Hepatocyte (in vitro differentiated cells): ENCODE measurements around the gene SEC63. TPM values are rescaled to one million over a fixed set of nuclear protein-coding genes. Genes with fewer than 3 reads are reported as not detected.

Source experiments
- DNase-seq: peaks from one replicate; pipeline ENCODE4 v3.0.0-alpha.2; 2016; ENCODE audit warnings: low spot score
- H2AFZ ChIP-seq: fragments of 200-600 bp; sonication (generic); 2 replicates; pipeline ENCODE4 v1.6.0; 2016; ENCODE audit warnings: antibody characterized with exemption, mild to moderate bottlenecking
- H3K27ac ChIP-seq: fragments of 200-600 bp; sonication (generic); 2 replicates; pipeline ENCODE4 v1.5.1; 2016; ENCODE audit warnings: mild to moderate bottlenecking
- H3K27me3 ChIP-seq: fragments of 200-600 bp; sonication (generic); 2 replicates; pipeline ENCODE4 v1.6.1; 2016
- H3K36me3 ChIP-seq: fragments of 200-600 bp; sonication (generic); replicated peaks from 2 replicates; pipeline ENCODE4 v1.5.1; 2016; ENCODE audit warnings: low read depth; ENCODE audit not compliant: insufficient read depth
- H3K4me1 ChIP-seq: fragments of 200-600 bp; sonication (generic); 2 replicates; pipeline ENCODE4 v1.5.1; 2016; ENCODE audit warnings: mild to moderate bottlenecking, moderate library complexity; ENCODE audit not compliant: insufficient read depth
- H3K4me2 ChIP-seq: fragments of 200-600 bp; sonication (generic); 2 replicates; pipeline ENCODE4 v1.6.0; 2016
- H3K4me3 ChIP-seq: fragments of 200-600 bp; sonication (generic); 2 replicates; pipeline ENCODE4 v1.5.1; 2016; ENCODE audit warnings: mild to moderate bottlenecking
- H3K79me2 ChIP-seq: fragments of 200-600 bp; sonication (generic); 2 replicates; pipeline ENCODE4 v1.6.0; 2017; ENCODE audit warnings: mild to moderate bottlenecking
- H3K9me2 ChIP-seq: fragments of 200-600 bp; sonication (generic); replicated peaks from 2 replicates; pipeline ENCODE4 v1.6.0; 2017; ENCODE audit warnings: mild to moderate bottlenecking; ENCODE audit not compliant: insufficient read depth
- H3K9me3 ChIP-seq: fragments of 200-600 bp; sonication (generic); 2 replicates; pipeline ENCODE4 v1.5.1; 2016; ENCODE audit warnings: low read depth, mild to moderate bottlenecking
- H4K20me1 ChIP-seq: fragments of 200-600 bp; sonication (generic); 2 replicates; pipeline ENCODE4 v1.6.0; 2016; ENCODE audit warnings: mild to moderate bottlenecking; ENCODE audit not compliant: insufficient read depth, poor library complexity, severe bottlenecking
- CTCF ChIP-seq: fragments of 200-600 bp; sonication (generic); IDR thresholded peaks from 2 replicates; pipeline ENCODE4 v1.5.1; 2016; ENCODE audit warnings: antibody characterized with exemption, mild to moderate bottlenecking; ENCODE audit not compliant: poor library complexity
- EZH2 ChIP-seq: fragments of 200-600 bp; sonication (generic); IDR thresholded peaks from 2 replicates; pipeline ENCODE4 v1.6.1; 2016; ENCODE audit warnings: antibody characterized with exemption, mild to moderate bottlenecking, borderline replicate concordance
- EZH2phosphoT487 ChIP-seq: fragments of 200-600 bp; sonication (generic); IDR thresholded peaks from one replicate; pipeline ENCODE4 v1.6.1; 2018; ENCODE audit warnings: antibody characterized with exemption, mild to moderate bottlenecking, low read depth, moderate library complexity; ENCODE audit not compliant: unreplicated experiment, severe bottlenecking
- WGBS: methylation state at CpG from one replicate; pipeline ENCODE4 v1.1.6; 2016; ENCODE audit warnings: low lambda C conversion rate; ENCODE audit errors: missing lambda C conversion rate; 5-methylcytosine and 5-hydroxymethylcytosine counted together
- polyA plus RNA-seq: library from polyadenylated mRNA; unstranded; fragments of >200 nt; fragmentation: Nextera tagmentation; extraction: Ambion mirVana; gene quantifications from 2 replicates; pipeline ENCODE4 v1.2.1, GENCODE V29; 2016
- total RNA-seq: library from RNA; depleted of rRNA; stranded (reverse); fragments of >200 nt; gene quantifications from 2 replicates; pipeline ENCODE4 v1.2.3, GENCODE V29; 2014

SEC63 gene
- total and polyA plus RNA-seq, 2 experiments from 2014 or later = 36.6 to 131 TPM

- no peak for DNase-seq
- Histone ChIP-seq H3K79me2 (no peaks in the 10 kb centered on the region), H3K36me3 (no peaks in the 10 kb centered on the region), H3K4me2 (no peak overlapping the region), H4K20me1 (no peaks in the 10 kb centered on the region), H3K9me2 (no peaks in the 10 kb centered on the region), H3K27ac (no peak overlapping the region), H2AFZ (no peak overlapping the region), H3K9me3 (no peaks in the 10 kb centered on the region), H3K4me3 (no peak overlapping the region), H3K27me3 (no peaks in the 10 kb centered on the region), H3K4me1 (no peaks in the 10 kb centered on the region)
- 94% methylated on average over 3 of the region's 3 CpGs for WGBS
- TF ChIP-seq CTCF (no peak), EZH2 (no peak), EZH2phosphoT487 (no peak)
Observed at GRCh38 chr6:107853230-107853629, 104.8 kb downstream of the SEC63 start.

- Histone ChIP-seq H3K4me1 (no peaks in the 10 kb centered on the region), H4K20me1 (no peaks in the 10 kb centered on the region), H3K36me3 (no peaks in the 10 kb centered on the region), H3K9me2 (no peaks in the 10 kb centered on the region), H3K27me3 (peaks cover 15% of the 10 kb centered on the region), H3K9me3 (no peaks in the 10 kb centered on the region), H3K4me2 (no peak overlapping the region), H3K4me3 (no peak overlapping the region), H2AFZ (no peak overlapping the region), H3K27ac (no peak overlapping the region), H3K79me2 (no peaks in the 10 kb centered on the region)
- WGBS = 94% methylated on average over 6 of the region's 6 CpGs
- DNase-seq = no peak
- TF ChIP-seq EZH2 = no peak
- TF ChIP-seq CTCF = no peak
- TF ChIP-seq EZH2phosphoT487 = no peak
Observed at GRCh38 chr6:107849325-107849724, 108.7 kb downstream of the SEC63 start.

- H3K27ac ChIP-seq = no peak overlapping the region
- 5% methylated on average over 51 of the region's 52 CpGs for WGBS
Observed at GRCh38 chr6:107847844-107848802, 109.9 kb downstream of the SEC63 start.

More at GRCh38 chr6:107847844-107848802, 109.9 kb downstream of the SEC63 start:
- Histone ChIP-seq H3K79me2 (no peaks in the 10 kb centered on the region), H3K27me3 (peaks cover 15% of the 10 kb centered on the region), H3K4me1 (no peaks in the 10 kb centered on the region), H3K4me3 (peak overlapping the region; percentile 8), H2AFZ (peak overlapping the region; percentile 92), H3K36me3 (no peaks in the 10 kb centered on the region), H3K9me3 (no peaks in the 10 kb centered on the region), H3K4me2 (peak overlapping the region; percentile 90), H3K9me2 (no peaks in the 10 kb centered on the region), H4K20me1 (no peaks in the 10 kb centered on the region)
- TF ChIP-seq CTCF (peak; percentile 98), EZH2phosphoT487 (no peak)
- DNase-seq = peak; percentile 91
